ENCODE data around the gene NUP50. TPM values are rescaled to one million over a fixed set of nuclear protein-coding genes. Genes with fewer than 3 reads are reported as not detected.

NUP50 gene
- total RNA-seq, 2 experiments from 2014 or later = 151 to 154 TPM

DNA sequence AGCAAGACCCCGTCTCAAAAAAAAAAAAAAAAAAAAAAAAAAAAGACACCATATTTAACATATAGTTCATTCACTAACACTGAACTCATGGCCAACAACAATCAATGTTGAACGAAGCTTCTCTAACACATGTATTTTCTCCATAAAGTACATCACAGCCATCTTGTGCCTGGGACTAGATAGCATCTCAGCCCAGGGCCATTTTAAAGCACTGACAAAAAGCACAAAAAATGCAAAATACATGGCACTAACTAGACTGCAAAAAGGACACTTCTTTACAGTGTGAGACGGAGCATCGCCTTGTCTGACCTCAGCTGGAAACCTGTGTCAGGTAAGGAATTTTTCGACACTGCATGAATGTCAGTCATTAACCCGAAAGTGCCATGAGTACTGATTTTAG lies 53.6 kb downstream of the NUP50 start:
- Mint-ChIP-seq H3K27ac (no peak overlapping the region), H3K4me3 (no peak overlapping the region), H3K9me3 (no peaks in the 10 kb centered on the region), H3K4me1 (ENCODE audit: low read depth) (peaks cover 11% of the 10 kb centered on the region), H3K27me3 (ENCODE audit: low read depth) (no peaks in the 10 kb centered on the region), H3K36me3 (ENCODE audit: low read depth) (no peaks in the 10 kb centered on the region)
- intact Hi-C loops (cut with micrococcal nuclease) = no loop called here
- CTCF ChIA-PET = no interaction called here
- no peak for DNase-seq

DNA sequence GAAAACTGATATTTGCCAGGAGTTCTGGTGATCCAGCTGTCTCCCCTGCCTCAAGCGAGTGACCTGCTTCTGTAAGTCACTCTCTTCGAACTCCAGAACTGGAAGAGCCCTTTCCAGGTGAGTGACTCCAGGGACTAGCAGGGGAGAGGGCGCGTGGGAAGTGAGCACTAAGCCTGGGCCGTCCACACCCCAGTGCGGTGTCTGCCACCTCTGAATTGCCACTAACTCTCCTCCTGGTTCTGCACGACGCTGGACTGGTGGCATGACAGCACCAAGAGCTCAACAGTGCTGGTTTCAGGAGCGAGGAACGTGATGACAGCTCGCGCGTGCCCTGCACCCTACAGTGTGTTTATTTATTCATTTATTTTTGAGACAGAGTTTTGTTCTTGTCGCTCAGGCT lies 54.1 kb downstream of the NUP50 start:
- Mint-ChIP-seq H3K4me1 (ENCODE audit: low read depth) (peaks cover 14% of the 10 kb centered on the region), H3K4me3 (no peak overlapping the region), H3K27me3 (ENCODE audit: low read depth) (no peaks in the 10 kb centered on the region), H3K27ac (no peak overlapping the region), H3K9me3 (no peaks in the 10 kb centered on the region), H3K36me3 (ENCODE audit: low read depth) (no peaks in the 10 kb centered on the region)
- intact Hi-C loops (cut with micrococcal nuclease) = no loop called here
- DNase-seq = no peak
- CTCF ChIA-PET = no interaction called here

DNA sequence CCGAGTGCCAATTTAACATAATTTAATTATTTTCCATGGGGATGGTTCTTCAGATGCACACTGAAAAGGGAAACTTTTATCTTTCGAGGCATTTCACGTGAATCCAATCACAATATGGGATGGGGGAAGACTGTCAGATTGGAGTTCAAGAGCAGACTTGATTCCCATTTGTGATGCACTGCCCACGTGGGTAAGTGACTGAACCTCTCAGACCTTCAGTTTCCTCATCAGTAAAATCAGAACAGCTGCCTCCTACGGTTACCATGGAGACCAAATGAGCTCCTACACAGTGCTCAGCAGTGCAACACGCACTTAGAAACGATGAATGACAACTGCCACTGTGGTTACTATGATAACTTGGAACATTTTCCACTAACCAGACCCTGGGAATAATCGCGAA lies 55.3 kb downstream of the NUP50 start:
- intact Hi-C loops (cut with micrococcal nuclease) = no loop called here
- Mint-ChIP-seq H3K27ac (no peak overlapping the region), H3K4me3 (no peak overlapping the region), H3K4me1 (ENCODE audit: low read depth) (peaks cover 17% of the 10 kb centered on the region), H3K9me3 (no peaks in the 10 kb centered on the region), H3K36me3 (ENCODE audit: low read depth) (no peaks in the 10 kb centered on the region), H3K27me3 (ENCODE audit: low read depth) (no peaks in the 10 kb centered on the region)
- CTCF ChIA-PET = interaction anchor here (0.7 to 1.0 kb wide), 2 partner anchors 10 to 116 kb away, joined by 3 to 4 read pairs; no protein-coding TSS in a partner anchor
- DNase-seq = peak; percentile 67

DNA sequence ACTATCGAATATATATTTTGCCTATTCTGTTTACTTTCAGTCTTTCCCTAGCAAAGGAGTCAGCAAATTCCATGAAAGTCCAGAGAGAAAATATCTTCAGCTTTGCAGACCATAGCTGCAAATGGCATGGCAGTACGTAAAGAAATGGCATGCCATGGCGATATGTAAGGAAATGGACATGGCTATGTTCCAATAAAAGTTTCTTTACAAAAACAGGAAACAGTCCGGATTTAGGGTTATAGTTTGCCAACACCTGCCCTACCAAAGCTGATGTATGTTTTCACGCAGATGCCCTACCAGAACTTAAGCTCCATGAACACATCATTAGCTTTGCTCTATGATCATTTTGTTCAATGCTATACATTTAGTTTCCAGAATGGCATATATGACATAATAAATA lies 57.5 kb downstream of the NUP50 start:
- peaks cover 17% of the 10 kb centered on the region for H3K4me1 Mint-ChIP-seq (ENCODE audit: low read depth)
- no peaks in the 10 kb centered on the region for H3K9me3 Mint-ChIP-seq
- H3K36me3 Mint-ChIP-seq (ENCODE audit: low read depth) = no peaks in the 10 kb centered on the region
- no peak overlapping the region for H3K4me3 Mint-ChIP-seq
- CTCF ChIA-PET = interaction anchor here (1.6 kb wide), 1 partner anchor 13 kb away, joined by 4 read pairs; no protein-coding TSS in a partner anchor
- no peaks in the 10 kb centered on the region for H3K27me3 Mint-ChIP-seq (ENCODE audit: low read depth)
- H3K27ac Mint-ChIP-seq = no peak overlapping the region
- intact Hi-C loops (cut with micrococcal nuclease) = no loop called here
- DNase-seq = no peak

DNA sequence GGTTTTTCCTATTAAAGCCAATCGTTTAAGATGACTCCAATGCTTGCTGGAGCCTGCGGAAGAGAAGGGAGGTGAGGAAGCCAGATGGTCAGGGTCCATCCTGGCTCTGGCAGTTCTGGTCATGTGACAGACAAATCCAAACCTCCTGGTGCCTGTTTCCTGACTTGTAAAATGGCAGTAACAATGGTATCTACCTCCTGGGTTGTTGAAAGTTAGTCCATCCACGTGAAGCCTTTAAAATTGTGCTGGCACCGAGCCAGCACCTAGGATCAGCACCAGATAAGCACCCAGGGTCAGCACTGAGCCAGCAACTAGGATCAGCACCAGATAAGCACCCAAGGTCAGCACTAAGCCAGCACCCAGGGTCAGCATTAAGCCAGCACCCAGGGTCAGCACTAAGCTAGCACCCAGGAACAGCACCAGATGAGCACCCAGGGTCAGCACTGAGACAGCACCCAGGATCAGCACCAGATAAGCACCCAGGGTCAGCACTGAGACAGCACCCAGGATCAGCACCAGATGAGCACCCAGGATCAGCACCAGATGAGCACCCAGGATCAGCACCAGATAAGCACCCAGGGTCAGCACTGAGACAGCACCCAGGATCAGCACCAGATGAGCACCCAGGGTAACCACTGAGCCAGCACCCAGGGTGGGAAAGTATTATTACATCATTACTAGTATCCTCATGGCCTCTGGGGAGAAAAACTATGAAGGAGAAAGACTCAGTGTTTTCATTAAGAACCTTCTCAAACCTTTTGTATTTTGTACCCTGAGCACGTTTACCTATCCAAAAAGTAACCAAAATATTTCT lies 59.8 kb downstream of the NUP50 start:
- no peak for DNase-seq
- CTCF ChIA-PET = no interaction called here
- Mint-ChIP-seq H3K36me3 (ENCODE audit: low read depth) (no peaks in the 10 kb centered on the region), H3K27me3 (ENCODE audit: low read depth) (no peaks in the 10 kb centered on the region), H3K27ac (no peak overlapping the region), H3K4me3 (no peak overlapping the region), H3K9me3 (no peaks in the 10 kb centered on the region), H3K4me1 (ENCODE audit: low read depth) (peaks cover 16% of the 10 kb centered on the region)
- intact Hi-C loops (cut with micrococcal nuclease) = no loop called here

DNA sequence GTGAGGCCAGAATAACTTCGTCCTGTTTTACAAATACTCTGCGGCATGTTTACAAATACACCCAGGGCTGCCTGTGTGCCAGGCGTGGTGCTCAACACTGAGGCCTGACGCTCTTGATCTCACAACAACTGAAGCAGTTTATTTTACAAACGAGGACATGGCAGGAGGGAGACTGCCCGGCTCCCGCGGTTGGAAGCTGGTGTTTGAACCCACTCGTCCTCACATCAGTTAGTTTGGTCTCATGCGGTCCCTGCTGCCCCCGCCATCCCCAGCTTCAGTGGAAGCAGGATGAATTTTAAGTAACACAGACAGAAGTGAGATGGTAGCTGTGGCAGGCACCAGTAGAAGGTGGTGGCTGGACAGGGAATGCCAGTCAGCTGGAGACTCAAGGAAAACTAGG lies 60.6 kb downstream of the NUP50 start:
- intact Hi-C loops (cut with micrococcal nuclease) = no loop called here
- peaks cover 8% of the 10 kb centered on the region for H3K4me1 Mint-ChIP-seq (ENCODE audit: low read depth)
- no peaks in the 10 kb centered on the region for H3K36me3 Mint-ChIP-seq (ENCODE audit: low read depth)
- H3K27me3 Mint-ChIP-seq (ENCODE audit: low read depth) = no peaks in the 10 kb centered on the region
- DNase-seq = no peak
- CTCF ChIA-PET = no interaction called here
- no peaks in the 10 kb centered on the region for H3K9me3 Mint-ChIP-seq
- no peak overlapping the region for H3K27ac Mint-ChIP-seq
- H3K4me3 Mint-ChIP-seq = no peak overlapping the region

DNA sequence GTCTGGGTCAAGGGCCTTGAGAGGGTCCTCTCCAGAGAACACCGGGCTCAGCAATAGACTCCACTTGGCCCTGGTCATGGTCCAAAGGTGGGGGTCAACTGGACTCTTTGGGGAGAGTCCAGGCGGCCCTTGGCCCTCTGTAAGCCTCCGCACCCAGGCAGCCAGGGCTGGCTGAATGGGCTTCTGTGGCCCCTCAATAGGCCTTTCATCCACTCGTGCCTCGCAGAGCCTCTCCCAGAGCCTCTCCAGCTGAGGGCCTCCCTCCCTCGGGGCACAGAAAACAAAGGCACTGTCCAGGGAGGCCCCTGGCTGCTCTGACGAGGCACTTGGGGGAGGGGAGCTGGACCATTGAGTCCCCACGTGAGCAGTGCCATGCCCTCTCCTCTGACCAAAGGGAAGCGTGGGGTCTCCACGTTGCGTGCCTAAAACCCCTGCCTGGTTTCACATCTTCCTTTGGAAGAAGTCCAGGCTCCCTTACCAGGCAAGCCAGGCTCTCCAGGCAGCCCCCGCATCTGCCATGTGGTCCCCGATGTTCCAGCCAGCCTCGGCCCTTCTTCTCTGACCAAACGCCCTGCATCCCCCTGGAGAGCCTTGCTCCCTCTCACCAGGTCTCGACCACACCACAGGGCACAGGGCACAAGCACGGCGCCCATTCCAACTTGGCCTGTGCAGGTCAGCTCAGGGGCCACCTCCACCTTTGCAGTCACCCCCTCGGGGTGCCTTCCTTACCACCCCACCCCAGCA lies 61.4 kb downstream of the NUP50 start:
- intact Hi-C loops (cut with micrococcal nuclease) = no loop called here
- CTCF ChIA-PET = no interaction called here
- Mint-ChIP-seq H3K27me3 (ENCODE audit: low read depth) (no peaks in the 10 kb centered on the region), H3K4me1 (ENCODE audit: low read depth) (peaks cover 6% of the 10 kb centered on the region), H3K9me3 (no peaks in the 10 kb centered on the region), H3K36me3 (ENCODE audit: low read depth) (no peaks in the 10 kb centered on the region), H3K27ac (no peak overlapping the region), H3K4me3 (no peak overlapping the region)
- no peak for DNase-seq

DNA sequence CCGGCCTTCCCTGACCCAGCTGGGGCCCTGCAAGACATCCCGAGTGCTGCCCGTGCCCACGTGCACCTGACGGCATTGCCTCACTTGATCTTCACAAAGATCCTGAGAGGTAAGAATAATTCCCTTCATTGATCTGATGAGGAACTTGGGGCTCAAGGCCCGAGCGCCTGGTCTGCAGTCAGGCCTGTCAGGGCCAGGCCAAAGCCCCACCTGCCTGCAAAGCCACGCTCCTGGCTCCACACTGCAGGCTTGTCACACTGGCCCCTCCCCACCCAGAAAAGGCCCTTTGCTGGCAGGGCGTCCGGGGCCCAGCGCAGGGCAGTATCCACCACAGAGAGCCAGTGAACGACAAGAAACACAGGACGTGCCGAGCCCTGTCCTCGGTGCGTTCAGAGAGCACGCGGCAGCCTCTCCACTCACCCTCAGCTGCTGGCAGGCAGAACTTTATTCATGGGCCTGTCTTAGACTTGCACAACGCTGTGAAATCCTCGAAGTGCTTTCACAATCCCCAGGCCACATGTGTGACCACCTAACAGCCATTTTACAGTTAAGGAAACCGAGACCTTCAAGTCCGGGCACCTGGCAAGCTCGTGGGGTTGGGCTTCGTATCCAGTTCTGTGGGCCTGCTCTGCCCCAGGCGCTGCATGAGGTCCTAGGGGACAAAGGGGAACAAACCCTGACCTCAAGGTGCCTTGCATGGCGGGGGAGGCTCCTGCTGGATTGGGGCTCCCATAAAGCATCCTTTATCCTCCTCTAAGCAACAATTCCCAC lies 62.2 kb downstream of the NUP50 start:
- Mint-ChIP-seq H3K36me3 (ENCODE audit: low read depth) (no peaks in the 10 kb centered on the region), H3K9me3 (no peaks in the 10 kb centered on the region), H3K4me3 (no peak overlapping the region), H3K27ac (no peak overlapping the region), H3K27me3 (ENCODE audit: low read depth) (no peaks in the 10 kb centered on the region), H3K4me1 (ENCODE audit: low read depth) (peaks cover 6% of the 10 kb centered on the region)
- intact Hi-C loops (cut with micrococcal nuclease) = no loop called here
- no peak for DNase-seq
- CTCF ChIA-PET = no interaction called here

DNA sequence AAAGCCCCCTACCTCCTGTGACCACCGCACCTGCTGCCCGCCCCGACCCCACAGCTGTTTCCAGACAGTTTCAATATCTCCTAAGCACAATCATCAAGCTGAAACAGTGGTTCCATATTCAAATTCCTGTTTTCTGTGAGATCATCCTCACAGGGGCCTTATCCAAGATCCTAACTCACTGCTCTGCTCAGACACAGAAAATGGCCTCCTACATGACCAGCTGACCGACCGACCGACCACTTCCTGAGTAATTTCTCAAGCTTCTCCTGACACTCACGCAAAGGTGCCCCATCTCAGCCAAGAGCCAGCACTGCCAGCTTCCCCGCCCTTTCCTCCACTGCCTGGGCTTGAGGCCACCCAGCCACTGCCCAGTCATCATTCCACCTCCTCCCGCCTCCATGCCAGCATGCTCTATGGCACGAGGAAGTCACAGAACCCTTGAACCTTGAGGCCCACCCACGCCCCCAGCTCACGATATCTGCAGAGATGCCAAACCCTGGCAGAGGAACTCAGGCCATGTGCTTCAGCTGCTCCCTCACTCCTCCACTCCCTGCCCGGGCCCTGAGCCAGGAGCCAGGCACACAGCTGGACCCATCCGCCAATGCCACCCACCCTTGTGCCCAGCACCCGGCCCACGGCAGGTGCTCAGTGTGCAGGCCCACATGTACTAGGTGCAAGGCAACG lies 62.9 kb downstream of the NUP50 start:
- CTCF ChIA-PET = no interaction called here
- Mint-ChIP-seq H3K4me1 (ENCODE audit: low read depth) (peaks cover 9% of the 10 kb centered on the region), H3K36me3 (ENCODE audit: low read depth) (no peaks in the 10 kb centered on the region), H3K27ac (no peak overlapping the region), H3K27me3 (ENCODE audit: low read depth) (no peaks in the 10 kb centered on the region), H3K4me3 (no peak overlapping the region), H3K9me3 (no peaks in the 10 kb centered on the region)
- intact Hi-C loops (cut with micrococcal nuclease) = no loop called here
- no peak for DNase-seq

DNA sequence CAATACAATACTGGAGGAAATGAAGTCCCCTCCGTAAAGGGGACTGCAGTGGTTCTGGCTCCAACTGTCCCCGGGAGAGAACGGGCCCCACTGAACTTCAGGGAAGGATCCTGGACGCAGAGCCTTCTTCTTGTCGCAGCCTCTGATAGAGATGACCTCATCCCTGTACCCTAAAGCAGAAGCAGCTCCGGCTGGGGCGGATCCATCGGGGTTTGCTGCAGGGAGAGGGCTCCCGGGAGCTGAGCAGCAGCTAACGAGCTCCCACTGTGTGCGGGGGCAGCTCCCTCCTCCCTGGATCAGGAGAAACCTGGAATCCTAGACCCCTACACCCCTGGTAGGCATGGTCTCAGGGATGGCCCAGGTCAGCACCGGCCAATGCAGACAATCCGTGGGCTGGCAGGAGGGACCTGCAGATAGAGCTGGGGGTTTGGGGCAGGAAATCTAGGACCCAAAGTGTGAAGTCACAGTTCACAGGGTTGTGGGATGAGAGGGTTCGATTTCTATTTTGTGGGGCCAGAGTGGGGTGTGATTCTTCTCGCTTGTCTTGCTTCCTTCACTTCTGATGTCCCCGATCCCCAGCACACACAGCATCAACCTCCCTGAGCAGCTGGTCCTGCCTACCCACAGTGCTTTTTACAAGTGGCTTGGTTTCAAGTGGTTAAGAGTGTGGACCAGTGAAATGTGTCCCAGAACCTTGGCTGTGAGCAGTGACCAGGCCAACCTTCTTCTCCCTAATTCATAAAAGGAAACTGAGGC lies 64.1 kb downstream of the NUP50 start:
- H3K27ac Mint-ChIP-seq = no peak overlapping the region
- H3K36me3 Mint-ChIP-seq (ENCODE audit: low read depth) = no peaks in the 10 kb centered on the region
- peaks cover 5% of the 10 kb centered on the region for H3K4me1 Mint-ChIP-seq (ENCODE audit: low read depth)
- H3K4me3 Mint-ChIP-seq = no peak overlapping the region
- CTCF ChIA-PET = no interaction called here
- no peak for DNase-seq
- intact Hi-C loops (cut with micrococcal nuclease) = no loop called here
- H3K9me3 Mint-ChIP-seq = no peaks in the 10 kb centered on the region
- no peaks in the 10 kb centered on the region for H3K27me3 Mint-ChIP-seq (ENCODE audit: low read depth)

DNA sequence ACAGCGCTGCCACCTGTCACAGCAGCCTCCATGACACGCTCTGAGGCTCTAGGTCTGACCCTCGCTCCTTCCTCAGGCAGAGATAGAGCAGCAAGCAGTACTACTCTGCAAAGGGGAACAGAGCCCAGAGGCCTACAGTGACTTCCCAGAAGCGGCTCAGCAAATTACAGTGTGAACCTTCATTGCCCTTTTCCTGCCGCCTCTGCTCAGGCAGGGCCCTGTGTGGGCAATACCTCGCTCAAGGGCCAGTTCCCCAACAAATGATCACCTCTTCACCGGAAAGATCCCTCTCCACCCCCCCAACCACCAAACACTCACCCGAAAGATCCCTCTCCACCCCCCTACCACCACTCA lies 64.7 kb downstream of the NUP50 start:
- Mint-ChIP-seq H3K4me3 (no peak overlapping the region), H3K27ac (no peak overlapping the region), H3K9me3 (no peaks in the 10 kb centered on the region), H3K36me3 (ENCODE audit: low read depth) (no peaks in the 10 kb centered on the region), H3K4me1 (ENCODE audit: low read depth) (peaks cover 3% of the 10 kb centered on the region), H3K27me3 (ENCODE audit: low read depth) (no peaks in the 10 kb centered on the region)
- CTCF ChIA-PET = no interaction called here
- intact Hi-C loops (cut with micrococcal nuclease) = no loop called here
- no peak for DNase-seq

DNA sequence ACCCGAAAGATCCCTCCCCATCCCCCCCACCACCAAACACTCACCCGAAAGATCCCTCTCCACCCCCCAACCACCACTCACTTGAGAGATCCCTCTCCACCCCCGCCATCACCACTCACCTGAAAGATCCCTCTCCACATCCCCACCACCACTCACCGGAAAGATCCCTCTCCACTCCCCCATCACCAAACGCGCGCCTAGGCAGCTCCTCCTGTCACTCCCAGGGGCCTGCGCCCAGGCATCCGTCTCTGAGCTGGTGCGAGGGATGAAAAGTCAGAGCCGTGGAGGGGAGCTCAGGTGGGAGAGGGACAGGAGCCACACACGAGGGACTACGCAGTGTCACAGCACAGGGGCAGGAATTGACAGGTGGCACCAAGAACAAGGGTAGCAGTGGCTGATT lies 65.5 kb downstream of the NUP50 start:
- Mint-ChIP-seq H3K4me1 (ENCODE audit: low read depth) (peaks cover 3% of the 10 kb centered on the region), H3K36me3 (ENCODE audit: low read depth) (no peaks in the 10 kb centered on the region), H3K4me3 (no peak overlapping the region), H3K27me3 (ENCODE audit: low read depth) (no peaks in the 10 kb centered on the region), H3K9me3 (no peaks in the 10 kb centered on the region), H3K27ac (no peak overlapping the region)
- CTCF ChIA-PET = interaction anchor here (0.8 kb wide), 1 partner anchor 24 kb away, joined by 3 read pairs; no protein-coding TSS in a partner anchor
- intact Hi-C loops (cut with micrococcal nuclease) = no loop called here
- no peak for DNase-seq

All from activated naive CD4-positive, alpha-beta T cell treated with anti-CD3 and anti-CD28 coated beads for 36 hours (primary cell).